C4-2B (cell line): ENCODE results near the gene THRB.

Source experiments
- CTCF ChIP-seq: fragments of 450-650 bp; conservative IDR thresholded peaks from 2 replicates; pipeline ENCODE4 v1.5.1; 2017; ENCODE audit warnings: mild to moderate bottlenecking
- ZFX ChIP-seq: fragments of 450-650 bp; IDR thresholded peaks from 2 replicates; pipeline ENCODE4 v1.6.1; 2017

GRCh38 chr3:24388611-24389010, 106.0 kb downstream of the THRB start:
- TF ChIP-seq CTCF, result no peak
- TF ChIP-seq ZFX, result no peak
